ENCODE data around the gene TJP3.

TJP3 gene

GRCh38 chr19:3780786-3781304, 72.7 kb downstream of the TJP3 start:
- Histone ChIP-seq H3K4me1 (ENCODE audit: control insufficient read depth in 2 of 2, insufficient read depth in 1 of 2, low read depth in 1 of 2, low read length in 2 of 2) (peaks cover 2 to 6% of the 10 kb centered on the region in 2 donors), H3K4ac (ENCODE audit: low read length) (no peak overlapping the region), H2BK15ac (ENCODE audit: low read length) (no peak overlapping the region), H2AK5ac (ENCODE audit: low read depth, low read length) (no peak overlapping the region), H3K9ac (ENCODE audit: low read depth, low read length, poor library complexity) (no peak overlapping the region), H3K14ac (ENCODE audit: low read length) (no peak overlapping the region), H3K23ac (ENCODE audit: low read depth, low read length, poor library complexity) (no peak overlapping the region), H3K9me3 (replicated peaks in 1 of 2; ENCODE audit: control insufficient read depth in 2 of 2, insufficient read depth in 1 of 2, low read depth in 1 of 2, low read length in 2 of 2) (peaks cover 16 to 22% of the 10 kb centered on the region in 2 donors), H2BK12ac (ENCODE audit: low read length) (no peak overlapping the region), H4K91ac (ENCODE audit: low read depth, low read length, poor library complexity) (no peak overlapping the region), H4K8ac (ENCODE audit: low read depth, low read length) (no peak overlapping the region), H2AFZ (ENCODE audit: low read length) (no peak overlapping the region), H3K27me3 (ENCODE audit: control insufficient read depth in 3 of 3, insufficient read depth in 3 of 3, low read depth in 1 of 3, low read length in 3 of 3) (peaks cover 6 to 25% (median 24%) of the 10 kb centered on the region in 3 experiments), H2BK5ac (ENCODE audit: low read length) (no peak overlapping the region), H3K79me1 (ENCODE audit: low read depth, low read length) (no peaks in the 10 kb centered on the region), H2BK120ac (ENCODE audit: low read depth, low read length) (no peak overlapping the region), H3K4me3 (ENCODE audit: low read length in 2 of 2) (no peak overlapping the region), H3K27ac (replicated peaks; ENCODE audit: low read length) (no peak overlapping the region), H3K36me3 (replicated peaks in 1 of 2; ENCODE audit: control insufficient read depth in 2 of 2, insufficient read depth in 2 of 2, low read length in 2 of 2) (no peaks in the 10 kb centered on the region), H3K4me2 (ENCODE audit: insufficient read depth, low read length, poor library complexity, severe bottlenecking) (no peak overlapping the region), H3K18ac (ENCODE audit: low read length) (no peak overlapping the region)
- WGBS, 2 donors (ENCODE audit: extremely low coverage in 2 of 2, insufficient read length in 2 of 2, insufficient replicate concordance in 1 of 2) = no CpG with 5 or more reads among the region's 9 CpGs
- no peak for DNase-seq (ENCODE audit: low spot score)

- Histone ChIP-seq H2AK5ac (ENCODE audit: low read depth, low read length) (no peak overlapping the region), H3K79me1 (ENCODE audit: low read depth, low read length) (no peaks in the 10 kb centered on the region), H3K18ac (ENCODE audit: low read length) (no peak overlapping the region), H3K9ac (ENCODE audit: low read depth, low read length, poor library complexity) (no peak overlapping the region), H3K9me3 (replicated peaks in 1 of 2; ENCODE audit: control insufficient read depth in 2 of 2, insufficient read depth in 1 of 2, low read depth in 1 of 2, low read length in 2 of 2) (peaks cover 16 to 22% of the 10 kb centered on the region in 2 donors), H4K91ac (ENCODE audit: low read depth, low read length, poor library complexity) (no peak overlapping the region), H2BK12ac (ENCODE audit: low read length) (no peak overlapping the region), H3K4me2 (ENCODE audit: insufficient read depth, low read length, poor library complexity, severe bottlenecking) (no peak overlapping the region), H2BK120ac (ENCODE audit: low read depth, low read length) (no peak overlapping the region), H3K36me3 (replicated peaks in 1 of 2; ENCODE audit: control insufficient read depth in 2 of 2, insufficient read depth in 2 of 2, low read length in 2 of 2) (no peaks in the 10 kb centered on the region), H2BK15ac (ENCODE audit: low read length) (no peak overlapping the region), H2AFZ (ENCODE audit: low read length) (no peak overlapping the region), H3K14ac (ENCODE audit: low read length) (no peak overlapping the region), H4K8ac (ENCODE audit: low read depth, low read length) (no peak overlapping the region), H3K4me1 (ENCODE audit: control insufficient read depth in 2 of 2, insufficient read depth in 1 of 2, low read depth in 1 of 2, low read length in 2 of 2) (peaks cover 2 to 6% of the 10 kb centered on the region in 2 donors), H3K27me3 (ENCODE audit: control insufficient read depth in 3 of 3, insufficient read depth in 3 of 3, low read depth in 1 of 3, low read length in 3 of 3) (peaks cover 8 to 31% (median 31%) of the 10 kb centered on the region in 3 experiments), H2BK5ac (ENCODE audit: low read length) (no peak overlapping the region), H3K4ac (ENCODE audit: low read length) (no peak overlapping the region), H3K4me3 (ENCODE audit: low read length in 2 of 2) (no peak overlapping the region), H3K27ac (replicated peaks; ENCODE audit: low read length) (no peak overlapping the region), H3K23ac (ENCODE audit: low read depth, low read length, poor library complexity) (no peak overlapping the region)
- WGBS, 2 donors (ENCODE audit: extremely low coverage in 2 of 2, insufficient read length in 2 of 2, insufficient replicate concordance in 1 of 2) = no CpG with 5 or more reads among the region's 2 CpGs
- no peak for DNase-seq (ENCODE audit: low spot score)
These were observed 73.4 kb downstream of the TJP3 start for GRCh38 chr19:3781603-3782002.

GRCh38 chr19:3782330-3782729, 74.1 kb downstream of the TJP3 start:
- H4K8ac ChIP-seq (ENCODE audit: low read depth, low read length) = no peak overlapping the region
- no peak overlapping the region for H3K4ac ChIP-seq (ENCODE audit: low read length)
- H2BK120ac ChIP-seq (ENCODE audit: low read depth, low read length) = no peak overlapping the region
- no peak overlapping the region for H3K27ac ChIP-seq (replicated peaks; ENCODE audit: low read length)
- no peak overlapping the region for H2AFZ ChIP-seq (ENCODE audit: low read length)
- no peak overlapping the region for H3K9ac ChIP-seq (ENCODE audit: low read depth, low read length, poor library complexity)
- peaks cover 8 to 38% (median 34%) of the 10 kb centered on the region in 3 experiments for H3K27me3 ChIP-seq (ENCODE audit: control insufficient read depth in 3 of 3, insufficient read depth in 3 of 3, low read depth in 1 of 3, low read length in 3 of 3)
- H3K9me3 ChIP-seq (replicated peaks in 1 of 2; ENCODE audit: control insufficient read depth in 2 of 2, insufficient read depth in 1 of 2, low read depth in 1 of 2, low read length in 2 of 2) = peaks cover 16 to 22% of the 10 kb centered on the region in 2 donors
- no peaks in the 10 kb centered on the region for H3K36me3 ChIP-seq (replicated peaks in 1 of 2; ENCODE audit: control insufficient read depth in 2 of 2, insufficient read depth in 2 of 2, low read length in 2 of 2)
- H2BK5ac ChIP-seq (ENCODE audit: low read length) = no peak overlapping the region
- H2AK5ac ChIP-seq (ENCODE audit: low read depth, low read length) = no peak overlapping the region
- H3K23ac ChIP-seq (ENCODE audit: low read depth, low read length, poor library complexity) = no peak overlapping the region
- H3K79me1 ChIP-seq (ENCODE audit: low read depth, low read length) = no peaks in the 10 kb centered on the region
- H4K91ac ChIP-seq (ENCODE audit: low read depth, low read length, poor library complexity) = no peak overlapping the region
- DNase-seq (ENCODE audit: low spot score) = no peak
- peaks cover 2 to 6% of the 10 kb centered on the region in 2 donors for H3K4me1 ChIP-seq (ENCODE audit: control insufficient read depth in 2 of 2, insufficient read depth in 1 of 2, low read depth in 1 of 2, low read length in 2 of 2)
- H2BK12ac ChIP-seq (ENCODE audit: low read length) = no peak overlapping the region
- no peak overlapping the region for H3K4me2 ChIP-seq (ENCODE audit: insufficient read depth, low read length, poor library complexity, severe bottlenecking)
- no peak overlapping the region for H3K14ac ChIP-seq (ENCODE audit: low read length)
- no CpG with 5 or more reads among the region's 1 CpG for WGBS, 2 donors (ENCODE audit: extremely low coverage in 2 of 2, insufficient read length in 2 of 2, insufficient replicate concordance in 1 of 2)
- no peak overlapping the region for H3K18ac ChIP-seq (ENCODE audit: low read length)
- H2BK15ac ChIP-seq (ENCODE audit: low read length) = no peak overlapping the region
- H3K4me3 ChIP-seq (ENCODE audit: low read length in 2 of 2) = no peak overlapping the region

GRCh38 chr19:3782903-3783302, 74.7 kb downstream of the TJP3 start:
- Histone ChIP-seq H4K91ac (ENCODE audit: low read depth, low read length, poor library complexity) (no peak overlapping the region), H3K27ac (replicated peaks; ENCODE audit: low read length) (no peak overlapping the region), H3K4me2 (ENCODE audit: insufficient read depth, low read length, poor library complexity, severe bottlenecking) (no peak overlapping the region), H3K4ac (ENCODE audit: low read length) (no peak overlapping the region), H2BK120ac (ENCODE audit: low read depth, low read length) (no peak overlapping the region), H4K8ac (ENCODE audit: low read depth, low read length) (no peak overlapping the region), H3K18ac (ENCODE audit: low read length) (no peak overlapping the region), H3K36me3 (replicated peaks in 1 of 2; ENCODE audit: control insufficient read depth in 2 of 2, insufficient read depth in 2 of 2, low read length in 2 of 2) (no peaks in the 10 kb centered on the region), H3K23ac (ENCODE audit: low read depth, low read length, poor library complexity) (no peak overlapping the region), H3K79me1 (ENCODE audit: low read depth, low read length) (no peaks in the 10 kb centered on the region), H3K4me1 (ENCODE audit: control insufficient read depth in 2 of 2, insufficient read depth in 1 of 2, low read depth in 1 of 2, low read length in 2 of 2) (peaks cover 2 to 6% of the 10 kb centered on the region in 2 donors), H3K9ac (ENCODE audit: low read depth, low read length, poor library complexity) (no peak overlapping the region), H2BK5ac (ENCODE audit: low read length) (no peak overlapping the region), H2BK12ac (ENCODE audit: low read length) (no peak overlapping the region), H3K4me3 (ENCODE audit: low read length in 2 of 2) (no peak overlapping the region), H3K14ac (ENCODE audit: low read length) (no peak overlapping the region), H3K9me3 (replicated peaks in 1 of 2; ENCODE audit: control insufficient read depth in 2 of 2, insufficient read depth in 1 of 2, low read depth in 1 of 2, low read length in 2 of 2) (peaks cover 16 to 22% of the 10 kb centered on the region in 2 donors), H3K27me3 (ENCODE audit: control insufficient read depth in 3 of 3, insufficient read depth in 3 of 3, low read depth in 1 of 3, low read length in 3 of 3) (peaks cover 8 to 41% (median 34%) of the 10 kb centered on the region in 3 experiments), H2BK15ac (ENCODE audit: low read length) (no peak overlapping the region), H2AFZ (ENCODE audit: low read length) (no peak overlapping the region), H2AK5ac (ENCODE audit: low read depth, low read length) (no peak overlapping the region)
- WGBS, 2 donors (ENCODE audit: extremely low coverage in 2 of 2, insufficient read length in 2 of 2, insufficient replicate concordance in 1 of 2) = no CpG with 5 or more reads among the region's 13 CpGs
- DNase-seq (ENCODE audit: low spot score) = no peak
